GM23338 (cell line): Measurements from ENCODE around the gene RAB36. TPM values are rescaled to one million over a fixed set of nuclear protein-coding genes. Genes with fewer than 3 reads are reported as not detected.

Experiments
- ATAC-seq: fragments of 200-7000 bp; cut with Tn5 transposase; 3 replicates; pipeline ENCODE4 v1.9.1; 2020
- DNase-seq: peaks from one replicate; pipeline ENCODE4 v3.0.0-alpha.2; 2015; ENCODE audit warnings: low spot score
- H2AFZ ChIP-seq: fragments of 200-600 bp; sonication (generic); 2 replicates; pipeline ENCODE4 v1.8.0; 2016; ENCODE audit warnings: antibody characterized with exemption, mild to moderate bottlenecking, moderate library complexity
- H3F3A ChIP-seq: fragments of 200-600 bp; sonication (generic); replicated peaks from 2 replicates; pipeline ENCODE4 v1.8.0; 2017; ENCODE audit warnings: antibody characterized with exemption, mixed run types, low read depth
- H3K27ac ChIP-seq: fragments of 200-600 bp; sonication (generic); 2 replicates; pipeline ENCODE4 v1.6.1; 2016; ENCODE audit warnings: low read depth
- H3K27me3 ChIP-seq: fragments of 200-600 bp; sonication (generic); 2 replicates; pipeline ENCODE4 v1.8.0; 2016; ENCODE audit warnings: mild to moderate bottlenecking, mixed run types, moderate library complexity; ENCODE audit not compliant: insufficient read depth
- H3K36me3 ChIP-seq: fragments of 200-600 bp; sonication (generic); 2 replicates; pipeline ENCODE4 v1.8.0; 2016; ENCODE audit warnings: mild to moderate bottlenecking; ENCODE audit not compliant: insufficient read depth
- H3K4me1 ChIP-seq: fragments of 200-600 bp; sonication (generic); 2 replicates; pipeline ENCODE4 v1.8.0; 2016; ENCODE audit warnings: mild to moderate bottlenecking, moderate library complexity; ENCODE audit not compliant: insufficient read depth
- H3K4me2 ChIP-seq: fragments of 200-600 bp; sonication (generic); 2 replicates; pipeline ENCODE4 v1.7.1; 2017; ENCODE audit warnings: mixed run types
- H3K4me3 ChIP-seq: fragments of 200-600 bp; sonication (generic); 2 replicates; pipeline ENCODE4 v1.6.1; 2016; ENCODE audit warnings: mixed run types
- H3K79me2 ChIP-seq: fragments of 200-600 bp; sonication (generic); replicated peaks from 2 replicates; pipeline ENCODE4 v1.8.0; 2017; ENCODE audit warnings: mild to moderate bottlenecking; ENCODE audit not compliant: insufficient read depth
- H3K9me2 ChIP-seq: fragments of 200-600 bp; sonication (generic); 2 replicates; pipeline ENCODE4 v1.8.0; 2017; ENCODE audit not compliant: insufficient read depth
- H4K20me1 ChIP-seq: fragments of 200-600 bp; sonication (generic); replicated peaks from 2 replicates; pipeline ENCODE4 v1.8.0; 2017; ENCODE audit warnings: mild to moderate bottlenecking; ENCODE audit not compliant: insufficient read depth
- H3K27ac Mint-ChIP-seq: 2 replicates; pipeline ENCODE4 v1.8.0; 2020; ENCODE audit warnings: inconsistent platforms, mild to moderate bottlenecking, moderate library complexity, mixed read lengths
- H3K27me3 Mint-ChIP-seq: 3 replicates; pipeline ENCODE4 v1.8.0; 2022; ENCODE audit warnings: low read depth, mild to moderate bottlenecking, moderate library complexity, mixed read lengths, inconsistent platforms; ENCODE audit not compliant: insufficient read depth, poor library complexity
- H3K36me3 Mint-ChIP-seq: 3 replicates; pipeline ENCODE4 v1.8.0; 2021; ENCODE audit warnings: low read depth, mild to moderate bottlenecking, inconsistent platforms, moderate library complexity, mixed read lengths
- H3K4me1 Mint-ChIP-seq: 3 replicates; pipeline ENCODE4 v1.8.0; 2020; ENCODE audit warnings: mild to moderate bottlenecking, inconsistent platforms, mixed read lengths
- H3K4me3 Mint-ChIP-seq: 3 replicates; pipeline ENCODE4 v1.8.0; 2021; ENCODE audit warnings: moderate library complexity, mild to moderate bottlenecking, inconsistent platforms, mixed read lengths
- H3K9me3 Mint-ChIP-seq: 3 replicates; pipeline ENCODE4 v1.8.0; 2020; ENCODE audit warnings: moderate library complexity, mild to moderate bottlenecking, inconsistent platforms, mixed read lengths
- CREB1 ChIP-seq: fragments of 250-450 bp; sonication (Bioruptor Pico); IDR thresholded peaks from 2 replicates; pipeline ENCODE4 v1.5.0; 2020; ENCODE audit warnings: low read depth, mild to moderate bottlenecking, moderate library complexity
- CTCF ChIP-seq, 2 experiments: fragments of 200-600 bp in 1 of 2; sonication (generic) in 1 of 2; conservative IDR thresholded peaks; 2 replicates each; pipeline versions ENCODE4 v1.5.1 to v1.6.1; 2016 to 2017; ENCODE audit warnings: antibody characterized with exemption in 2 of 2, low read depth in 2 of 2, mild to moderate bottlenecking in 2 of 2, moderate library complexity in 1 of 2
- EZH2 ChIP-seq: fragments of 200-600 bp; sonication (generic); IDR thresholded peaks from one replicate; pipeline ENCODE4 v1.8.0; 2017; ENCODE audit warnings: antibody characterized with exemption, mild to moderate bottlenecking, low read depth; ENCODE audit not compliant: unreplicated experiment
- EZH2phosphoT487 ChIP-seq: fragments of 200-600 bp; sonication (generic); IDR thresholded peaks from one replicate; pipeline ENCODE4 v1.8.1; 2018; ENCODE audit warnings: antibody characterized with exemption; ENCODE audit not compliant: unreplicated experiment
- JUNB ChIP-seq: IDR thresholded peaks from one replicate; pipeline ENCODE4 v1.6.1; 2016; ENCODE audit warnings: antibody characterized with exemption; ENCODE audit not compliant: unreplicated experiment
- NANOG ChIP-seq: IDR thresholded peaks from 2 replicates; pipeline ENCODE4 v1.6.1; 2016; ENCODE audit warnings: antibody characterized with exemption, borderline replicate concordance
- POLR2AphosphoS5 ChIP-seq: IDR thresholded peaks from 2 replicates; pipeline ENCODE4 v1.6.1; 2016; ENCODE audit warnings: antibody characterized with exemption, low read depth
- STAT1 ChIP-seq: IDR thresholded peaks from one replicate; pipeline ENCODE4 v1.6.1; 2016; ENCODE audit warnings: antibody characterized with exemption; ENCODE audit not compliant: unreplicated experiment
- ZNF114 ChIP-seq: fragments of 250-450 bp; sonication (Bioruptor Pico); IDR thresholded peaks from 2 replicates; pipeline ENCODE4 v1.5.0; 2020; ENCODE audit warnings: mild to moderate bottlenecking, moderate library complexity
- ZNF331 ChIP-seq: fragments of 250-450 bp; sonication (Bioruptor Pico); IDR thresholded peaks from 2 replicates; pipeline ENCODE4 v1.5.0; 2020; ENCODE audit warnings: low read depth, mild to moderate bottlenecking, moderate library complexity
- polyA plus RNA-seq: library from polyadenylated mRNA; unstranded; fragments of >200 nt; fragmentation: Nextera tagmentation; extraction: Ambion mirVana; gene quantifications from 2 replicates; pipeline ENCODE4 v1.2.1, GENCODE V29; 2016
- total RNA-seq: library from RNA; depleted of rRNA; stranded (reverse); fragments of >200 nt; shearing (Covaris generic); gene quantifications from 2 replicates; pipeline ENCODE4 v1.2.3, GENCODE V29; 2014
- TF ChIP-seq, protein P1 (sequence below): IDR thresholded peaks from 2 replicates; pipeline ENCODE4 v1.6.1; 2016; ENCODE audit warnings: antibody characterized with exemption
- TF ChIP-seq, protein P2 (sequence below): IDR thresholded peaks from one replicate; pipeline ENCODE4 v1.6.1; 2018; ENCODE audit warnings: antibody characterized with exemption; ENCODE audit not compliant: unreplicated experiment

RAB36 gene
- total and polyA plus RNA-seq, 2 experiments from 2014 or later: 0.58 to 1.2 TPM

DNA sequence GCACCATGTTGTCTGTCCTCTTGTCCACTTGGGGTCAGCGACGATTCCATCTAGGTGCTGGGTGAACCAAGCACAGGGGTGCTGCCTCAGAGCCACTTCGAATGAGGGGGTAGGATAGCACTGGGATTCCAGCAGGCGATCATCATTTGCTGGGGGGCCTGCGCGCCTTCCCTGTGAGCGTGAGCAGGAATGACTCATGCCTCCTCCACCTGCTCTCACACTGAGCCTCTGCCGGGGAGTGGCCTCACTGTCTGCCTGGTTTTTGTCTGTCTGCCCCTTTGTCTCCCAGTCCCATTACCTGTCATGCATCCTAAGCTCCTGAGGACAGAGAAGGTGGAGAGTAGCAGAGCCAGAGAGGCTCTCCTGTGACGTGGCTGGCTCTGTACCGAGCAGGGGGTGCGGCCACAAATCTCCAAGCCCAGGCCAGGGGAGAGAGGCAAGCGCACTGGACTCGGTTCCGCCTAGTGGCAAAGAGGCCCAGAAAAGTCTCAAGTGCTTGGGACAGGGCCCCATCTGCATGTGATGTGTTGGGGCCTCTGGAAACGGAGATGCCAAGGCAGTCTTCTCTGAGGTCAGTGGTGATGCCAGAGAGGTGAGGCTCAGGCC is 34.3 kb upstream of the RAB36 start:
- DNase-seq (no peak), ATAC-seq (peak; percentile 31)
- no peak overlapping the region for H3K4me2 ChIP-seq
- H3K9me2 ChIP-seq: no peaks in the 10 kb centered on the region
- H3K4me1 ChIP-seq: no peaks in the 10 kb centered on the region
- H3K36me3 Mint-ChIP-seq: no peaks in the 10 kb centered on the region
- H3K4me3 ChIP-seq: no peak overlapping the region
- no peak overlapping the region for H3K4me3 Mint-ChIP-seq
- H3K27ac Mint-ChIP-seq: no peak overlapping the region
- H3K27me3 ChIP-seq: no peaks in the 10 kb centered on the region
- H3K4me1 Mint-ChIP-seq: peaks cover 2% of the 10 kb centered on the region
- H3K27me3 Mint-ChIP-seq: peaks cover 1% of the 10 kb centered on the region
- H3K36me3 ChIP-seq: no peaks in the 10 kb centered on the region
- H3K9me3 Mint-ChIP-seq: no peaks in the 10 kb centered on the region
- no peak overlapping the region for H3K27ac ChIP-seq
- H2AFZ ChIP-seq: no peak overlapping the region
- no peaks in the 10 kb centered on the region for H3F3A ChIP-seq
- no peaks in the 10 kb centered on the region for H4K20me1 ChIP-seq
- TF ChIP-seq CTCF (conservative IDR thresholded peaks at IDR 0.05; ENCODE audit: low read depth in 2 of 2) (peak in 1 of 2 experiments; percentile 23; a peak in 1 of 4 replicates), JUNB (no peak)
- no peaks in the 10 kb centered on the region for H3K79me2 ChIP-seq

- no peak overlapping the region for H3K4me2 ChIP-seq
- H3K4me1 ChIP-seq: no peaks in the 10 kb centered on the region; the same call in 1 of the 2 replicates
- H3K4me3 ChIP-seq: no peak overlapping the region
- Mint-ChIP-seq H3K27ac (no peak overlapping the region), H3K4me3 (no peak overlapping the region), H3K27me3 (peaks cover 1% of the 10 kb centered on the region), H3K4me1 (peaks cover 7% of the 10 kb centered on the region), H3K9me3 (no peaks in the 10 kb centered on the region), H3K36me3 (no peaks in the 10 kb centered on the region)
- H3F3A ChIP-seq: no peaks in the 10 kb centered on the region
- H3K9me2 ChIP-seq: no peaks in the 10 kb centered on the region
- no peaks in the 10 kb centered on the region for H3K79me2 ChIP-seq
- DNase-seq (no peak), ATAC-seq (no peak)
- no peaks in the 10 kb centered on the region for H3K27me3 ChIP-seq
- H3K27ac ChIP-seq: no peak overlapping the region
- H3K36me3 ChIP-seq: no peaks in the 10 kb centered on the region
- no peaks in the 10 kb centered on the region for H4K20me1 ChIP-seq
- H2AFZ ChIP-seq: no peak overlapping the region
- TF ChIP-seq CREB1 (CRISPR knock-in tag) (no peak), EZH2phosphoT487 (no peak), NANOG (no peak), CTCF (conservative IDR thresholded peaks at IDR 0.05; ENCODE audit: low read depth in 2 of 2) (no peak), ZNF331 (CRISPR knock-in tag) (no peak), EZH2 (no peak), ZNF114 (CRISPR knock-in tag) (no peak), STAT1 (no peak), POLR2AphosphoS5 (no peak), JUNB (no peak)
- TF ChIP-seq, protein P1, sequence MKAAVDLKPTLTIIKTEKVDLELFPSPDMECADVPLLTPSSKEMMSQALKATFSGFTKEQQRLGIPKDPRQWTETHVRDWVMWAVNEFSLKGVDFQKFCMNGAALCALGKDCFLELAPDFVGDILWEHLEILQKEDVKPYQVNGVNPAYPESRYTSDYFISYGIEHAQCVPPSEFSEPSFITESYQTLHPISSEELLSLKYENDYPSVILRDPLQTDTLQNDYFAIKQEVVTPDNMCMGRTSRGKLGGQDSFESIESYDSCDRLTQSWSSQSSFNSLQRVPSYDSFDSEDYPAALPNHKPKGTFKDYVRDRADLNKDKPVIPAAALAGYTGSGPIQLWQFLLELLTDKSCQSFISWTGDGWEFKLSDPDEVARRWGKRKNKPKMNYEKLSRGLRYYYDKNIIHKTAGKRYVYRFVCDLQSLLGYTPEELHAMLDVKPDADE: no peak
- TF ChIP-seq, protein P2, sequence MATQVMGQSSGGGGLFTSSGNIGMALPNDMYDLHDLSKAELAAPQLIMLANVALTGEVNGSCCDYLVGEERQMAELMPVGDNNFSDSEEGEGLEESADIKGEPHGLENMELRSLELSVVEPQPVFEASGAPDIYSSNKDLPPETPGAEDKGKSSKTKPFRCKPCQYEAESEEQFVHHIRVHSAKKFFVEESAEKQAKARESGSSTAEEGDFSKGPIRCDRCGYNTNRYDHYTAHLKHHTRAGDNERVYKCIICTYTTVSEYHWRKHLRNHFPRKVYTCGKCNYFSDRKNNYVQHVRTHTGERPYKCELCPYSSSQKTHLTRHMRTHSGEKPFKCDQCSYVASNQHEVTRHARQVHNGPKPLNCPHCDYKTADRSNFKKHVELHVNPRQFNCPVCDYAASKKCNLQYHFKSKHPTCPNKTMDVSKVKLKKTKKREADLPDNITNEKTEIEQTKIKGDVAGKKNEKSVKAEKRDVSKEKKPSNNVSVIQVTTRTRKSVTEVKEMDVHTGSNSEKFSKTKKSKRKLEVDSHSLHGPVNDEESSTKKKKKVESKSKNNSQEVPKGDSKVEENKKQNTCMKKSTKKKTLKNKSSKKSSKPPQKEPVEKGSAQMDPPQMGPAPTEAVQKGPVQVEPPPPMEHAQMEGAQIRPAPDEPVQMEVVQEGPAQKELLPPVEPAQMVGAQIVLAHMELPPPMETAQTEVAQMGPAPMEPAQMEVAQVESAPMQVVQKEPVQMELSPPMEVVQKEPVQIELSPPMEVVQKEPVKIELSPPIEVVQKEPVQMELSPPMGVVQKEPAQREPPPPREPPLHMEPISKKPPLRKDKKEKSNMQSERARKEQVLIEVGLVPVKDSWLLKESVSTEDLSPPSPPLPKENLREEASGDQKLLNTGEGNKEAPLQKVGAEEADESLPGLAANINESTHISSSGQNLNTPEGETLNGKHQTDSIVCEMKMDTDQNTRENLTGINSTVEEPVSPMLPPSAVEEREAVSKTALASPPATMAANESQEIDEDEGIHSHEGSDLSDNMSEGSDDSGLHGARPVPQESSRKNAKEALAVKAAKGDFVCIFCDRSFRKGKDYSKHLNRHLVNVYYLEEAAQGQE: no peak
Observed at GRCh38 chr22:23112472-23113012, 32.7 kb upstream of the RAB36 start.
